ENCODE data around the gene ABCC6.

DNA sequence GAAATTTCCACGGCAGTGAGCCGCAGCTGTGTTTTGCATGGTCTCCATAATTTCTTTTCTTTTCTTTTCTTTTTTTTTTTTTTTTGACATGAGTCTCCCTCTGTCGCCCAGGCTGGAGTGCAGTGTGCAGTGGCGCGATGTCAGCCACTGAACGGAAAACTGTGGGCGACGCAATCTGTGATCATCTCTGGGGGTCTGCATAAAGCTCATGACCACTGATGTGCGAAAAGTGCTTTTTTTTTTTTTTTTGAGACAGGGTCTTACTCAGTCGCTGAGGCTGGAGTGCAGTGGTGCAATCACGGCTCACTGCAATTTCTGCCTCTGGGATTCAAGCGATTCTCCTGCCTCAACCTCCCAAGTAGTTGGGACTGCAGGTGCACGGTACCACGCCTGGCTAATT is 117.6 kb downstream of the ABCC6 start:
- TF ChIP-seq GATA2 (IDR thresholded peaks at IDR 0.05; ENCODE audit: low read depth, low read length) (no peak), GATA3 (IDR thresholded peaks at IDR 0.05; ENCODE audit: low read depth, low read length) (no peak)

All from SH-SY5Y (cell line).